Measurements from ENCODE around the gene SIVA1.

Gene SIVA1

GRCh38 chr14:104712881-104713734 lies 39.8 kb upstream of the SIVA1 start:
- H3K9me3 ChIP-seq (ENCODE audit: insufficient read depth, low read depth, low read length), result no peaks in the 10 kb centered on the region
- no peak overlapping the region for H3K27ac ChIP-seq (ENCODE audit: low read length)
- H3K36me3 ChIP-seq (ENCODE audit: insufficient read depth, low read depth, low read length), result 0 out of 2 replicates have a peak, but pooled peaks cover 6% of the 10 kb centered on the region
- H3K4me1 ChIP-seq (ENCODE audit: insufficient read depth, low read length), result 0 out of 2 replicates have a peak, but pooled peaks cover 4% of the 10 kb centered on the region
- H3K27me3 ChIP-seq (ENCODE audit: insufficient read depth, low read length), result no peaks in the 10 kb centered on the region
- H3K9ac ChIP-seq (ENCODE audit: low read depth, low read length), result no peak overlapping the region
- H3K4me3 ChIP-seq (ENCODE audit: low read length), result no peak overlapping the region

GRCh38 chr14:104714066-104714465 lies 38.9 kb upstream of the SIVA1 start:
- no peak overlapping the region for H3K27ac ChIP-seq (ENCODE audit: low read length)
- H3K36me3 ChIP-seq (ENCODE audit: insufficient read depth, low read depth, low read length), result 0 out of 2 replicates have a peak, but pooled peaks cover 6% of the 10 kb centered on the region
- H3K4me3 ChIP-seq (ENCODE audit: low read length), result no peak overlapping the region
- no peaks in the 10 kb centered on the region for H3K4me1 ChIP-seq (ENCODE audit: insufficient read depth, low read length)
- H3K27me3 ChIP-seq (ENCODE audit: insufficient read depth, low read length), result no peaks in the 10 kb centered on the region
- no peak overlapping the region for H3K9ac ChIP-seq (ENCODE audit: low read depth, low read length)
- no peaks in the 10 kb centered on the region for H3K9me3 ChIP-seq (ENCODE audit: insufficient read depth, low read depth, low read length)

DNA sequence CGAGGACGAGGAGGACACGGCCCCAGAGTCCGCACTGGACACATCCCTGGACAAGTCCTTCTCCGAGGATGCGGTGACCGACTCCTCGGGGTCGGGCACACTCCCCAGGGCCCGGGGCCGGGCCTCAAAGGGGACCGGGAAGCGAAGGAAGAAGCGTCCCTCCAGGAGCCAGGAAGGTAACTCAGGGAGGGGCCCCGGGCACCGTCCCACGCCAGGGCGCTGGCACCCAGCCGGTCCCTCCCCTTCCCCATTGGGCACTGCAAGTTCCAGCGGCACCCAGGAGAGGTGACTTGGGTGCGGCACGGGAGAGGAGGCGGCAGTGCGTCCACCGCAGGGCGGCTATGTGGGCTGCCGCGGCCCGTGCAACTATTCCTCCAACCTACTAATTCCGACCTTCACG lies 38.3 kb upstream of the SIVA1 start:
- no peak overlapping the region for H3K9ac ChIP-seq (ENCODE audit: low read depth, low read length)
- no peak overlapping the region for H3K27ac ChIP-seq (ENCODE audit: low read length)
- 0 out of 2 replicates have a peak, but pooled peaks cover 6% of the 10 kb centered on the region for H3K36me3 ChIP-seq (ENCODE audit: insufficient read depth, low read depth, low read length)
- H3K9me3 ChIP-seq (ENCODE audit: insufficient read depth, low read depth, low read length), result no peaks in the 10 kb centered on the region
- H3K4me1 ChIP-seq (ENCODE audit: insufficient read depth, low read length), result no peaks in the 10 kb centered on the region
- no peaks in the 10 kb centered on the region for H3K27me3 ChIP-seq (ENCODE audit: insufficient read depth, low read length)
- no peak overlapping the region for H3K4me3 ChIP-seq (ENCODE audit: low read length)

- Histone ChIP-seq H3K4me3 (ENCODE audit: low read length) (no peak overlapping the region), H3K27me3 (ENCODE audit: insufficient read depth, low read length) (no peaks in the 10 kb centered on the region), H3K9me3 (ENCODE audit: insufficient read depth, low read depth, low read length) (no peaks in the 10 kb centered on the region), H3K36me3 (ENCODE audit: insufficient read depth, low read depth, low read length) (0 out of 2 replicates have a peak, but pooled peaks cover 3% of the 10 kb centered on the region), H3K27ac (ENCODE audit: low read length) (no peak overlapping the region), H3K4me1 (ENCODE audit: insufficient read depth, low read length) (no peaks in the 10 kb centered on the region), H3K9ac (ENCODE audit: low read depth, low read length) (no peak overlapping the region)
These were observed 37.5 kb upstream of the SIVA1 start for GRCh38 chr14:104715416-104715815.

GRCh38 chr14:104715871-104716270 lies 37.1 kb upstream of the SIVA1 start:
- H3K27me3 ChIP-seq (ENCODE audit: insufficient read depth, low read length), result no peaks in the 10 kb centered on the region
- no peaks in the 10 kb centered on the region for H3K36me3 ChIP-seq (ENCODE audit: insufficient read depth, low read depth, low read length)
- no peak overlapping the region for H3K4me3 ChIP-seq (ENCODE audit: low read length)
- H3K9me3 ChIP-seq (ENCODE audit: insufficient read depth, low read depth, low read length), result no peaks in the 10 kb centered on the region
- H3K9ac ChIP-seq (ENCODE audit: low read depth, low read length), result no peak overlapping the region
- no peak overlapping the region for H3K27ac ChIP-seq (ENCODE audit: low read length)
- H3K4me1 ChIP-seq (ENCODE audit: insufficient read depth, low read length), result no peaks in the 10 kb centered on the region

GRCh38 chr14:104717137-104717536 lies 35.8 kb upstream of the SIVA1 start:
- H3K4me1 ChIP-seq (ENCODE audit: insufficient read depth, low read length), result no peaks in the 10 kb centered on the region
- no peaks in the 10 kb centered on the region for H3K27me3 ChIP-seq (ENCODE audit: insufficient read depth, low read length)
- no peak overlapping the region for H3K4me3 ChIP-seq (ENCODE audit: low read length)
- H3K9me3 ChIP-seq (ENCODE audit: insufficient read depth, low read depth, low read length), result no peaks in the 10 kb centered on the region
- H3K36me3 ChIP-seq (ENCODE audit: insufficient read depth, low read depth, low read length), result no peaks in the 10 kb centered on the region
- no peak overlapping the region for H3K9ac ChIP-seq (ENCODE audit: low read depth, low read length)
- H3K27ac ChIP-seq (ENCODE audit: low read length), result no peak overlapping the region

DNA sequence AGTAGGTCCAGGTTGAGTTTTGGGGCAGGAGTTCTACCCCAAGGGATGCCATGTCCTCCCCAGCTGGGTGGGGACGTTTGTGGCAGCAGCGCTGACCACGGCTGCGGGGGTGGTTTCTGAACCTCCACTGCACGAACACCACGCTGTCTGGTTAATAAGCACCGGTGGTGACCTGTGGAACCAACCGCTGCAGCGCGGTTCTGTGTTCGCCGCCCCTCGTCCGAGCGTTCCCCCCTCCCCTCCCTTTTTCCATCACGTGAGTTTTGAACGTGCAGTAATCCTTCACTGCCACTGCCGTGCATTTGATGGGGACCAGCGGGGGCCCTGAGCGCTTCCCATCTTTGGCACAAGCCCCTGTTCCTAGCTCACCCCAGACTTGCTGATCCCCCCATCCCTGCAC lies 35.3 kb upstream of the SIVA1 start:
- H3K9ac ChIP-seq (ENCODE audit: low read depth, low read length), result no peak overlapping the region
- no peaks in the 10 kb centered on the region for H3K9me3 ChIP-seq (ENCODE audit: insufficient read depth, low read depth, low read length)
- H3K4me3 ChIP-seq (ENCODE audit: low read length), result no peak overlapping the region
- no peak overlapping the region for H3K27ac ChIP-seq (ENCODE audit: low read length)
- H3K4me1 ChIP-seq (ENCODE audit: insufficient read depth, low read length), result no peaks in the 10 kb centered on the region
- H3K27me3 ChIP-seq (ENCODE audit: insufficient read depth, low read length), result no peaks in the 10 kb centered on the region
- H3K36me3 ChIP-seq (ENCODE audit: insufficient read depth, low read depth, low read length), result no peaks in the 10 kb centered on the region

DNA sequence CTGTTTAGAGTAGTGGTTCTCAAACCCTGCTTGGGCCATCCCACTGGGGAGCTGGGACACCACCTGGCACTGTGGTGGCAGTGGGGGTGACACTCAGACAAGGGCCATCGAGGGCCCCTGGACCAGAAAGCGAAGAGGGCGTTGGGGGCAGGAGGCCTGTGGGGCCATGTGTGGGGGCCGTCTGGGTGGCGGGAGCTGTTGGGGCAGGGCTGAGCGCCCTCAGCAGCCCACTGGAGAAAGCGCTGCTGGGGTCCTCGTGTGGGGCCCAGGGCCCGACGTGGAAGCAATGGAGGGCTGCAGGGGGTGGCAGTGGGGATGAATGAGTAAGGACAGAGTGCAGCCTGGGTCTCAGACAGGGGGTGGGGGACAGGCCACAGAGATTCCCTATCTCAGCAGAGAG lies 34.8 kb upstream of the SIVA1 start:
- no peak overlapping the region for H3K4me3 ChIP-seq (ENCODE audit: low read length)
- no peaks in the 10 kb centered on the region for H3K4me1 ChIP-seq (ENCODE audit: insufficient read depth, low read length)
- H3K27me3 ChIP-seq (ENCODE audit: insufficient read depth, low read length), result no peaks in the 10 kb centered on the region
- H3K27ac ChIP-seq (ENCODE audit: low read length), result no peak overlapping the region
- no peaks in the 10 kb centered on the region for H3K36me3 ChIP-seq (ENCODE audit: insufficient read depth, low read depth, low read length)
- H3K9ac ChIP-seq (ENCODE audit: low read depth, low read length), result no peak overlapping the region
- no peaks in the 10 kb centered on the region for H3K9me3 ChIP-seq (ENCODE audit: insufficient read depth, low read depth, low read length)

DNA sequence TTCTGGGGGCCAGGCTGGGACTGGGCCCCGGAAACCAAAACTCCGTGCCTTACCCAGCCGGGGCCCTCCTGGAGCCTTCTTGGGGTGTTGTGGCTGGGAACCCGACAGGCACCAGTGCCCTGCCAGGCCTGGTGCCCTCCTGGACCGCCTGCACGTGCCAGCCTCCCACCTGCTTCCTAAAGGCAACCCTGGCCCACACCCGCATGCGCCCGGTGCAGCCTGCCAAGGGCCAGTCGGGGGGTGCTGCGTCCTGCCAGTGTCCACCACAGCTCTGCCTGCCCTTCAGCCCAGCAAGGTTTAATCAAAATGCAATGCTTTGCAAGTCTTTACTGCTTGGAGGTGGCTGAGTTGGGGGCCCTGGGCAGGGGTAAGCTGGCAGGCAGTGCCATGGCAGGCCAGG lies 34.1 kb upstream of the SIVA1 start:
- no peak overlapping the region for H3K9ac ChIP-seq (ENCODE audit: low read depth, low read length)
- H3K4me1 ChIP-seq (ENCODE audit: insufficient read depth, low read length), result no peaks in the 10 kb centered on the region
- no peaks in the 10 kb centered on the region for H3K9me3 ChIP-seq (ENCODE audit: insufficient read depth, low read depth, low read length)
- H3K27me3 ChIP-seq (ENCODE audit: insufficient read depth, low read length), result no peaks in the 10 kb centered on the region
- no peak overlapping the region for H3K4me3 ChIP-seq (ENCODE audit: low read length)
- H3K36me3 ChIP-seq (ENCODE audit: insufficient read depth, low read depth, low read length), result no peaks in the 10 kb centered on the region
- no peak overlapping the region for H3K27ac ChIP-seq (ENCODE audit: low read length)

DNA sequence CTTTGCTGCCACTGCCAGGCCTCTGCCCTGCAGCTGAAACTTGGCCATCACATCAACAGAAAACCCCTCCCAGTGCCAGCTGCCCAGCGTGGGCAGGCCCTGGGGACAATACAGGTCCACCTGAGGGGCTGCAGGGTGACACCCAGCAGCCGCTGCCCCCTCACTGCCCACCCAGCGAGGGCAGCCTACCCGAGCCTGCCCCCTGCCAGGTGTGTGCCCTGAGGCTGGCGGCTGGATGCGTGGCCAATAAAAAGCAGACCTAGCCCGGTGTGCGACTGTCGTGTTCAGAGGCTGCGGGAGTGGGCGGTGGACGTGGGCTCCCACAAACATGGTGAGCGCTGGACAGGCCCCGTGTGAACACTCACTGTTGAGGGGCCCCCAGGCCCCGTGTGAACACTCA lies 33.6 kb upstream of the SIVA1 start:
- no peaks in the 10 kb centered on the region for H3K4me1 ChIP-seq (ENCODE audit: insufficient read depth, low read length)
- H3K36me3 ChIP-seq (ENCODE audit: insufficient read depth, low read depth, low read length), result no peaks in the 10 kb centered on the region

GRCh38 chr14:104721505-104722431 lies 31.2 kb upstream of the SIVA1 start:
- H3K9ac ChIP-seq (ENCODE audit: low read depth, low read length), result no peak overlapping the region
- no peaks in the 10 kb centered on the region for H3K9me3 ChIP-seq (ENCODE audit: insufficient read depth, low read depth, low read length)
- H3K4me3 ChIP-seq (ENCODE audit: low read length), result no peak overlapping the region
- no peaks in the 10 kb centered on the region for H3K27me3 ChIP-seq (ENCODE audit: insufficient read depth, low read length)
- no peak overlapping the region for H3K27ac ChIP-seq (ENCODE audit: low read length)
- H3K36me3 ChIP-seq (ENCODE audit: insufficient read depth, low read depth, low read length), result no peaks in the 10 kb centered on the region
- H3K4me1 ChIP-seq (ENCODE audit: insufficient read depth, low read length), result 0 out of 2 replicates have a peak, but pooled peaks cover 2% of the 10 kb centered on the region

More for the DNA sequence above, 33.6 kb upstream of the SIVA1 start:
- no peak overlapping the region for H3K9ac ChIP-seq (ENCODE audit: low read depth, low read length)
- no peaks in the 10 kb centered on the region for H3K9me3 ChIP-seq (ENCODE audit: insufficient read depth, low read depth, low read length)
- no peak overlapping the region for H3K27ac ChIP-seq (ENCODE audit: low read length)
- H3K4me3 ChIP-seq (ENCODE audit: low read length), result no peak overlapping the region
- no peaks in the 10 kb centered on the region for H3K27me3 ChIP-seq (ENCODE audit: insufficient read depth, low read length)

All from iPS-20b (cell line).